SK-N-SH treated with all-trans-retinoic acid at 6 μM for 48 hours (cell line): Measurements from ENCODE around the gene TMEM219.

Source experiments
- ATAC-seq: fragments of 200-7000 bp; cut with Tn5 transposase; 3 replicates; pipeline ENCODE4 v1.9.1; 2020; ENCODE audit warnings: mild to moderate bottlenecking, moderate library complexity
- ARNTL ChIP-seq: fragments of 450-650 bp; formaldehyde crosslinking; IDR thresholded peaks from 2 replicates; pipeline ENCODE4 v1.5.0; 2020; ENCODE audit warnings: low read depth, mild to moderate bottlenecking, moderate library complexity, borderline replicate concordance
- BACH2 ChIP-seq: fragments of 250-450 bp; sonication (Bioruptor Pico); IDR thresholded peaks from 2 replicates; pipeline ENCODE4 v1.9.0; 2021; ENCODE audit warnings: mild to moderate bottlenecking, borderline replicate concordance
- CREB5 ChIP-seq: fragments of 250-450 bp; sonication (Bioruptor Pico); IDR thresholded peaks from 2 replicates; pipeline ENCODE4 v1.5.1; 2020; ENCODE audit warnings: low read depth, mild to moderate bottlenecking, moderate library complexity
- CSDC2 ChIP-seq: fragments of 250-450 bp; sonication (Bioruptor Pico); IDR thresholded peaks from 2 replicates; pipeline ENCODE4 v1.5.0; 2020; ENCODE audit warnings: mild to moderate bottlenecking, moderate library complexity
- CSRNP3 ChIP-seq: fragments of 250-450 bp; sonication (Bioruptor Pico); IDR thresholded peaks from 2 replicates; pipeline ENCODE4 v1.5.1; 2021; ENCODE audit warnings: mild to moderate bottlenecking, moderate library complexity
- ESRRG ChIP-seq: fragments of 250-450 bp; sonication (Bioruptor Pico); IDR thresholded peaks from 2 replicates; pipeline ENCODE4 v1.6.1; 2021; ENCODE audit warnings: mild to moderate bottlenecking
- GLIS3 ChIP-seq: fragments of 250-450 bp; sonication (Bioruptor Pico); IDR thresholded peaks from 2 replicates; pipeline ENCODE4 v1.5.0; 2020; ENCODE audit warnings: mild to moderate bottlenecking, moderate library complexity
- ISL1 ChIP-seq: fragments of 250-450 bp; sonication (Bioruptor Pico); IDR thresholded peaks from 2 replicates; pipeline ENCODE4 v2.1.2; 2022; ENCODE audit warnings: mild to moderate bottlenecking, moderate library complexity
- OSR1 ChIP-seq: fragments of 250-450 bp; sonication (Bioruptor Pico); IDR thresholded peaks from 2 replicates; pipeline ENCODE4 v1.8.0; 2022; ENCODE audit warnings: moderate library complexity, mild to moderate bottlenecking, inconsistent platforms
- PATZ1 ChIP-seq: fragments of 250-450 bp; sonication (Bioruptor Pico); IDR thresholded peaks from 2 replicates; pipeline ENCODE4 v1.8.0; 2020; ENCODE audit warnings: mild to moderate bottlenecking, moderate library complexity, borderline replicate concordance
- POU6F1 ChIP-seq: fragments of 250-450 bp; sonication (Bioruptor Pico); IDR thresholded peaks from 2 replicates; pipeline ENCODE4 v1.8.0; 2021; ENCODE audit warnings: low read depth, mild to moderate bottlenecking, moderate library complexity, borderline replicate concordance
- PPARA ChIP-seq: fragments of 250-450 bp; sonication (Bioruptor Pico); IDR thresholded peaks from 2 replicates; pipeline ENCODE4 v1.5.0; 2020; ENCODE audit warnings: mild to moderate bottlenecking, borderline replicate concordance
- RARB ChIP-seq: fragments of 250-450 bp; sonication (Bioruptor Pico); IDR thresholded peaks from 2 replicates; pipeline ENCODE4 v1.8.0; 2021; ENCODE audit warnings: mild to moderate bottlenecking, moderate library complexity
- SNAI2 ChIP-seq: fragments of 250-450 bp; sonication (Bioruptor Pico); IDR thresholded peaks from 2 replicates; pipeline ENCODE4 v1.5.0; 2020; ENCODE audit warnings: mild to moderate bottlenecking, moderate library complexity
- TCF4 ChIP-seq: fragments of 250-450 bp; sonication (Bioruptor Pico); IDR thresholded peaks from 2 replicates; pipeline ENCODE4 v1.8.0; 2021; ENCODE audit warnings: mild to moderate bottlenecking, moderate library complexity, borderline replicate concordance
- TOX ChIP-seq: fragments of 250-450 bp; sonication (Bioruptor Pico); IDR thresholded peaks from 2 replicates; pipeline ENCODE4 v1.8.0; 2021; ENCODE audit warnings: mild to moderate bottlenecking, moderate library complexity, borderline replicate concordance
- TSHZ2 ChIP-seq: fragments of 250-450 bp; sonication (Bioruptor Pico); IDR thresholded peaks from 2 replicates; pipeline ENCODE4 v1.5.0; 2020; ENCODE audit warnings: mild to moderate bottlenecking, moderate library complexity
- ZC3H10 ChIP-seq: fragments of 250-450 bp; sonication (Bioruptor Pico); IDR thresholded peaks from 2 replicates; pipeline ENCODE4 v1.5.1; 2021; ENCODE audit warnings: mild to moderate bottlenecking, moderate library complexity
- ZFP3 ChIP-seq: fragments of 250-450 bp; sonication (Bioruptor Pico); IDR thresholded peaks from 2 replicates; pipeline ENCODE4 v1.5.0; 2020; ENCODE audit warnings: mild to moderate bottlenecking, moderate library complexity
- ZFP30 ChIP-seq: fragments of 450-650 bp; formaldehyde crosslinking; IDR thresholded peaks from 2 replicates; pipeline ENCODE4 v1.5.0; 2022; ENCODE audit warnings: mild to moderate bottlenecking, moderate library complexity
- ZNF565 ChIP-seq: fragments of 450-650 bp; formaldehyde crosslinking; conservative IDR thresholded peaks from 2 replicates; pipeline ENCODE4 v1.5.0; 2020; ENCODE audit warnings: low read depth, mild to moderate bottlenecking, moderate library complexity
- ZNF8 ChIP-seq: fragments of 450-650 bp; formaldehyde crosslinking; IDR thresholded peaks from 2 replicates; pipeline ENCODE4 v1.5.0; 2020; ENCODE audit warnings: mild to moderate bottlenecking, moderate library complexity

The TMEM219 gene

GRCh38 chr16:29996766-29997250 lies 34.9 kb downstream of the TMEM219 start (continued):
- TF ChIP-seq ESRRG (CRISPR knock-in tag), result no peak
- no peak for TF ChIP-seq ZNF565
- TF ChIP-seq PPARA (CRISPR knock-in tag), result no peak
- no peak for TF ChIP-seq BACH2 (CRISPR knock-in tag)
- TF ChIP-seq GLIS3, result no peak

- TF ChIP-seq CSDC2 (CRISPR knock-in tag) (no peak), ZFP30 (CRISPR knock-in tag) (no peak), ZNF565 (no peak), ZNF8 (no peak), PPARA (CRISPR knock-in tag) (no peak), OSR1 (CRISPR knock-in tag) (no peak), TOX (CRISPR knock-in tag) (no peak), RARB (no peak), BACH2 (CRISPR knock-in tag) (no peak), ESRRG (CRISPR knock-in tag) (no peak), ARNTL (CRISPR knock-in tag) (no peak), CREB5 (CRISPR knock-in tag) (no peak), TSHZ2 (no peak), PATZ1 (CRISPR knock-in tag) (no peak), GLIS3 (no peak), POU6F1 (CRISPR knock-in tag) (no peak), ISL1 (CRISPR knock-in tag) (no peak)
- TF ChIP-seq, all 23 proteins: peak for 0
- ATAC-seq, result no peak
These were observed 37.7 kb downstream of the TMEM219 start for GRCh38 chr16:29999605-30000004.

- no peak for TF ChIP-seq ISL1 (CRISPR knock-in tag)
- no peak for TF ChIP-seq ZNF565
- no peak for TF ChIP-seq ESRRG (CRISPR knock-in tag)
- no peak for TF ChIP-seq SNAI2 (CRISPR knock-in tag)
- no peak for TF ChIP-seq CSRNP3 (CRISPR knock-in tag)
- TF ChIP-seq TCF4 (CRISPR knock-in tag), result no peak
- TF ChIP-seq PPARA (CRISPR knock-in tag), result no peak
- TF ChIP-seq ZFP3, result no peak
- TF ChIP-seq ZC3H10 (CRISPR knock-in tag), result no peak
- no peak for TF ChIP-seq CSDC2 (CRISPR knock-in tag)
- TF ChIP-seq TSHZ2, result no peak
- ATAC-seq, result no peak
These were observed 39.1 kb downstream of the TMEM219 start for GRCh38 chr16:30000735-30001631.
